ENCODE measurements around the gene KMT2C. TPM values are rescaled to one million over a fixed set of nuclear protein-coding genes. Genes with fewer than 3 reads are reported as not detected.

Gene KMT2C
- total RNA-seq, result 100 to 1,000 TPM; 114 to 129 TPM
- 10 to 100 TPM in 1 of 2 donors, 1 to 10 TPM in 1; 2.7 to 34.6 TPM for polyA plus RNA-seq

GRCh38 chr7:152435384-152436110, at the start of gene KMT2C:
TSS of gene KMT2C (minus strand) at chr7:152436003. CDS start at chr7:152435786, 217 bp downstream.
- H3K9me3 Mint-ChIP-seq, result no peaks in the 10 kb centered on the region
- peak within 1 kb of the TSS; percentile 87 to 95 (median 92) for H3K4me3 Mint-ChIP-seq
- Histone ChIP-seq H3K36me3 (ENCODE audit: insufficient read depth, low read length) (no peaks in the 10 kb centered on the region), H3K9me3 (ENCODE audit: control insufficient read depth in 1 of 2, low read length in 2 of 2) (no peaks in the 10 kb centered on the region), H3K27ac (ENCODE audit: low read depth, low read length) (peak within 1 kb of the TSS; percentile 88), H3K4me1 (ENCODE audit: insufficient read depth, low read length) (peaks cover 32% of the 10 kb centered on the region), H3K4me3 (ENCODE audit: low read length in 2 of 2) (peak within 1 kb of the TSS; percentile 17 to 70), H3K27me3 (ENCODE audit: insufficient read depth, low read length) (no peaks in the 10 kb centered on the region)
- ChIA-PET CTCF (ENCODE audit: partially characterized antibody) (interaction anchor here (0.8 to 2.5 kb wide), 2 partner anchors 94 to 98 kb away, joined by 3 to 15 read pairs; no protein-coding TSS in a partner anchor), POLR2A (ENCODE audit: partially characterized antibody) (interaction anchor here (1.2 to 4.8 kb wide), 3 partner anchors 28 to 238 kb away, joined by 3 to 49 read pairs (median 7); no protein-coding TSS in a partner anchor)
- peaks cover 0 to 15% of the 10 kb centered on the region in 2 donors for H3K36me3 Mint-ChIP-seq
- no peaks in the 10 kb centered on the region for H3K27me3 Mint-ChIP-seq
- peak within 1 kb of the TSS; percentile 85 to 97 (median 96) for H3K27ac Mint-ChIP-seq
- intact Hi-C loops (cut with micrococcal nuclease), result loop anchor here (1.0 to 5.0 kb wide), 4 partner anchors 28 to 913 kb away; partner anchors contain the start of gene XRCC2
- H3K4me1 Mint-ChIP-seq, result peaks cover 15 to 40% (median 24%) of the 10 kb centered on the region in 4 donors
- DNase-seq, result peak; percentile 60 to 62 (median 62)

GRCh38 chr7:152481082-152481481, 45.3 kb upstream of the KMT2C start:
- intact Hi-C loops (cut with micrococcal nuclease), result no loop called here
- H3K27ac Mint-ChIP-seq, result no peak overlapping the region
- H3K27me3 Mint-ChIP-seq, result no peaks in the 10 kb centered on the region
- no peaks in the 10 kb centered on the region for H3K27me3 ChIP-seq (ENCODE audit: insufficient read depth, low read length)
- CTCF ChIA-PET (ENCODE audit: partially characterized antibody), result no interaction called here
- H3K36me3 Mint-ChIP-seq, result no peaks in the 10 kb centered on the region
- no peaks in the 10 kb centered on the region for H3K36me3 ChIP-seq (ENCODE audit: insufficient read depth, low read length)
- no peak for DNase-seq
- H3K4me3 Mint-ChIP-seq, result no peak overlapping the region
- H3K9me3 Mint-ChIP-seq, result no peaks in the 10 kb centered on the region
- POLR2A ChIA-PET (ENCODE audit: partially characterized antibody), result no interaction called here
- H3K4me3 ChIP-seq (ENCODE audit: low read length in 2 of 2), result no peak overlapping the region
- no peak overlapping the region for H3K27ac ChIP-seq (ENCODE audit: low read depth, low read length)
- H3K4me1 Mint-ChIP-seq, result no peaks in the 10 kb centered on the region
- H3K4me1 ChIP-seq (ENCODE audit: insufficient read depth, low read length), result no peaks in the 10 kb centered on the region
- no peaks in the 10 kb centered on the region for H3K9me3 ChIP-seq (ENCODE audit: control insufficient read depth in 1 of 2, low read length in 2 of 2)

- H3K9me3 Mint-ChIP-seq, result no peaks in the 10 kb centered on the region
- H3K27ac ChIP-seq (ENCODE audit: low read depth, low read length), result no peak overlapping the region
- no peaks in the 10 kb centered on the region for H3K27me3 ChIP-seq (ENCODE audit: insufficient read depth, low read length)
- H3K9me3 ChIP-seq (ENCODE audit: control insufficient read depth in 1 of 2, low read length in 2 of 2), result no peaks in the 10 kb centered on the region
- H3K36me3 Mint-ChIP-seq, result no peaks in the 10 kb centered on the region
- H3K36me3 ChIP-seq (ENCODE audit: insufficient read depth, low read length), result no peaks in the 10 kb centered on the region
- ChIA-PET POLR2A (ENCODE audit: partially characterized antibody) (no interaction called here), CTCF (ENCODE audit: partially characterized antibody) (no interaction called here)
- intact Hi-C loops (cut with micrococcal nuclease), result no loop called here
- H3K4me1 ChIP-seq (ENCODE audit: insufficient read depth, low read length), result no peaks in the 10 kb centered on the region
- H3K4me3 Mint-ChIP-seq, result no peak overlapping the region
- no peak for DNase-seq
- no peak overlapping the region for H3K4me3 ChIP-seq (ENCODE audit: low read length in 2 of 2)
- no peak overlapping the region for H3K27ac Mint-ChIP-seq
- H3K27me3 Mint-ChIP-seq, result no peaks in the 10 kb centered on the region
- H3K4me1 Mint-ChIP-seq, result no peaks in the 10 kb centered on the region
Measured at GRCh38 chr7:152480664-152481063, 44.9 kb upstream of the KMT2C start.

GRCh38 chr7:152479595-152479994, 43.8 kb upstream of the KMT2C start:
- ChIA-PET POLR2A (ENCODE audit: partially characterized antibody) (no interaction called here), CTCF (ENCODE audit: partially characterized antibody) (no interaction called here)
- H3K4me1 Mint-ChIP-seq, result peaks cover 0 to 4% (median 0%) of the 10 kb centered on the region in 4 donors
- no peaks in the 10 kb centered on the region for H3K27me3 Mint-ChIP-seq
- H3K4me3 Mint-ChIP-seq, result no peak overlapping the region
- H3K4me3 ChIP-seq (ENCODE audit: low read length in 2 of 2), result no peak overlapping the region
- no peaks in the 10 kb centered on the region for H3K9me3 Mint-ChIP-seq
- no peak overlapping the region for H3K27ac ChIP-seq (ENCODE audit: low read depth, low read length)
- H3K4me1 ChIP-seq (ENCODE audit: insufficient read depth, low read length), result no peaks in the 10 kb centered on the region
- H3K27ac Mint-ChIP-seq, result peak overlapping the region in 1 of 7 donors; percentile 13
- H3K36me3 Mint-ChIP-seq, result no peaks in the 10 kb centered on the region
- H3K27me3 ChIP-seq (ENCODE audit: insufficient read depth, low read length), result no peaks in the 10 kb centered on the region
- intact Hi-C loops (cut with micrococcal nuclease), result no loop called here
- H3K36me3 ChIP-seq (ENCODE audit: insufficient read depth, low read length), result no peaks in the 10 kb centered on the region
- H3K9me3 ChIP-seq (ENCODE audit: control insufficient read depth in 1 of 2, low read length in 2 of 2), result no peaks in the 10 kb centered on the region
- DNase-seq, result no peak

- H3K27ac ChIP-seq (ENCODE audit: low read depth, low read length), result no peak overlapping the region
- no peaks in the 10 kb centered on the region for H3K36me3 ChIP-seq (ENCODE audit: insufficient read depth, low read length)
- peaks cover 0 to 4% (median 0%) of the 10 kb centered on the region in 4 donors for H3K4me1 Mint-ChIP-seq
- no peak for DNase-seq
- intact Hi-C loops (cut with micrococcal nuclease), result no loop called here
- H3K4me3 Mint-ChIP-seq, result no peak overlapping the region
- no peaks in the 10 kb centered on the region for H3K27me3 Mint-ChIP-seq
- H3K27me3 ChIP-seq (ENCODE audit: insufficient read depth, low read length), result no peaks in the 10 kb centered on the region
- no peaks in the 10 kb centered on the region for H3K4me1 ChIP-seq (ENCODE audit: insufficient read depth, low read length)
- H3K9me3 ChIP-seq (ENCODE audit: control insufficient read depth in 1 of 2, low read length in 2 of 2), result no peaks in the 10 kb centered on the region
- H3K27ac Mint-ChIP-seq, result no peak overlapping the region
- POLR2A ChIA-PET (ENCODE audit: partially characterized antibody), result no interaction called here
- H3K9me3 Mint-ChIP-seq, result no peaks in the 10 kb centered on the region
- CTCF ChIA-PET (ENCODE audit: partially characterized antibody), result no interaction called here
- H3K4me3 ChIP-seq (ENCODE audit: low read length in 2 of 2), result no peak overlapping the region
- H3K36me3 Mint-ChIP-seq, result no peaks in the 10 kb centered on the region
Measured at GRCh38 chr7:152478140-152478539, 42.3 kb upstream of the KMT2C start.

- Histone ChIP-seq H3K4me1 (ENCODE audit: insufficient read depth, low read length) (no peaks in the 10 kb centered on the region), H3K36me3 (ENCODE audit: insufficient read depth, low read length) (no peaks in the 10 kb centered on the region), H3K27me3 (ENCODE audit: insufficient read depth, low read length) (no peaks in the 10 kb centered on the region), H3K27ac (ENCODE audit: low read depth, low read length) (no peak overlapping the region), H3K9me3 (ENCODE audit: control insufficient read depth in 1 of 2, low read length in 2 of 2) (no peaks in the 10 kb centered on the region), H3K4me3 (ENCODE audit: low read length in 2 of 2) (no peak overlapping the region)
- no peaks in the 10 kb centered on the region for H3K36me3 Mint-ChIP-seq
- peaks cover 0 to under 1% (median 0%) of the 10 kb centered on the region in 8 donors for H3K9me3 Mint-ChIP-seq
- H3K4me3 Mint-ChIP-seq, result no peak overlapping the region
- intact Hi-C loops (cut with micrococcal nuclease), result no loop called here
- H3K27me3 Mint-ChIP-seq, result no peaks in the 10 kb centered on the region
- peak overlapping the region in 1 of 7 donors; percentile 48 for H3K27ac Mint-ChIP-seq
- ChIA-PET CTCF (ENCODE audit: partially characterized antibody) (no interaction called here), POLR2A (ENCODE audit: partially characterized antibody) (no interaction called here)
- peaks cover 0 to 4% (median 0%) of the 10 kb centered on the region in 4 donors for H3K4me1 Mint-ChIP-seq
- no peak for DNase-seq
Measured at GRCh38 chr7:152477079-152477478, 41.3 kb upstream of the KMT2C start.

GRCh38 chr7:152476551-152476950, 40.7 kb upstream of the KMT2C start:
- Mint-ChIP-seq H3K9me3 (peaks cover 0 to 2% (median 0%) of the 10 kb centered on the region in 8 donors), H3K27me3 (no peaks in the 10 kb centered on the region), H3K27ac (no peak overlapping the region), H3K36me3 (no peaks in the 10 kb centered on the region), H3K4me3 (no peak overlapping the region), H3K4me1 (peaks cover 0 to 4% (median 0%) of the 10 kb centered on the region in 4 donors)
- ChIA-PET POLR2A (ENCODE audit: partially characterized antibody) (no interaction called here), CTCF (ENCODE audit: partially characterized antibody) (no interaction called here)
- Histone ChIP-seq H3K4me3 (ENCODE audit: low read length in 2 of 2) (no peak overlapping the region), H3K4me1 (ENCODE audit: insufficient read depth, low read length) (no peaks in the 10 kb centered on the region), H3K27me3 (ENCODE audit: insufficient read depth, low read length) (no peaks in the 10 kb centered on the region), H3K36me3 (ENCODE audit: insufficient read depth, low read length) (no peaks in the 10 kb centered on the region), H3K27ac (ENCODE audit: low read depth, low read length) (no peak overlapping the region), H3K9me3 (ENCODE audit: control insufficient read depth in 1 of 2, low read length in 2 of 2) (no peaks in the 10 kb centered on the region)
- intact Hi-C loops (cut with micrococcal nuclease), result no loop called here
- DNase-seq, result no peak
